Lower leg skin (tissue), 4 donors: ENCODE data around the gene CRHBP. TPM values are rescaled to one million over a fixed set of nuclear protein-coding genes. Genes with fewer than 3 reads are reported as not detected.
"Not testable (repeated sequence)": the region's sequence is repeated elsewhere in the genome, so short reads cannot be mapped to it uniquely, and the experiment has no call there.

Experiments used
- DNase-seq, 2 donors: peaks; one replicate each; pipeline ENCODE4 v3.0.0-alpha.2; 2019; ENCODE audit warnings: low spot score in 2 of 2
- H3K4me3 ChIP-seq: fragments of 200-600 bp; sonication (generic); 2 replicates; pipeline ENCODE4 v1.5.1; 2017; ENCODE audit warnings: mild to moderate bottlenecking, low read depth; ENCODE audit not compliant: poor library complexity, severe bottlenecking
- CTCF ChIP-seq, 3 donors: fragments of 450-650 bp; IDR thresholded peaks; one replicate each; pipeline ENCODE4 v1.5.1; 2016; ENCODE audit warnings: antibody characterized with exemption in 3 of 3, mild to moderate bottlenecking in 3 of 3, moderate library complexity in 2 of 3
- POLR2A ChIP-seq, 2 donors: fragments of 450-650 bp; IDR thresholded peaks; one replicate each; pipeline ENCODE4 v1.6.1; 2016 to 2017; ENCODE audit warnings: antibody characterized with exemption in 2 of 2, mild to moderate bottlenecking in 1 of 2, moderate library complexity in 1 of 2
- WGBS, 2 donors: methylation state at CpG; one replicate each; pipeline ENCODE4 v1.1.5; 2018; 5-methylcytosine and 5-hydroxymethylcytosine counted together
- intact Hi-C: fragments of 100-400 bp; cut with DNase I; formaldehyde crosslinking; loops from one replicate; pipeline ENCODE4 v1.15.0; 2023; ENCODE audit warnings: low total_unique reads
- total RNA-seq, 4 donors: library from RNA; depleted of rRNA; stranded (reverse); fragments of >200 nt; gene quantifications; one replicate each; pipeline ENCODE4 v1.1.0, GENCODE V29; 2016

Gene CRHBP
- total RNA-seq, 4 donors from 2014 or later, result 0.37 to 2.0 (median 0.72) TPM; not detected in 1

GRCh38 chr5:76982450-76982849 lies 29.6 kb downstream of the CRHBP start:
- DNase-seq, result no peak
- TF ChIP-seq POLR2A (IDR thresholded peaks at IDR 0.05), result no peak
- no peak for TF ChIP-seq CTCF (IDR thresholded peaks at IDR 0.05)
- intact Hi-C loops, result no loop called here
- no peak overlapping the region for H3K4me3 ChIP-seq
- 74 to 79% methylated on average over 2 of the region's 2 CpGs for WGBS, 2 donors

GRCh38 chr5:76983468-76983867 lies 30.6 kb downstream of the CRHBP start:
- 57 to 76% methylated on average over 3 of the region's 3 CpGs for WGBS, 2 donors
- no peak for DNase-seq
- intact Hi-C loops, result no loop called here
- H3K4me3 ChIP-seq, result no peak overlapping the region
- TF ChIP-seq CTCF (IDR thresholded peaks at IDR 0.05) (no peak), POLR2A (IDR thresholded peaks at IDR 0.05) (no peak)

- no peak overlapping the region for H3K4me3 ChIP-seq
- TF ChIP-seq CTCF (IDR thresholded peaks at IDR 0.05), result no peak
- no peak for TF ChIP-seq POLR2A (IDR thresholded peaks at IDR 0.05)
- no peak for DNase-seq
- 40 to 42% methylated on average over 6 of the region's 6 CpGs for WGBS, 2 donors
- intact Hi-C loops, result no loop called here
Measured at GRCh38 chr5:76986825-76987526, 34.1 kb downstream of the CRHBP start.

- no peak overlapping the region for H3K4me3 ChIP-seq
- DNase-seq, result no peak
- intact Hi-C loops, result no loop called here
- no peak for TF ChIP-seq POLR2A (IDR thresholded peaks at IDR 0.05)
- TF ChIP-seq CTCF (IDR thresholded peaks at IDR 0.05), result no peak
- 52 to 72% methylated on average over 5 of the region's 5 CpGs for WGBS, 2 donors
Measured at GRCh38 chr5:76990899-76991459, 38.1 kb downstream of the CRHBP start.

- 87 to 88% methylated on average over 9 of the region's 9 CpGs for WGBS, 2 donors
- DNase-seq, intact Hi-C loops, H3K4me3 ChIP-seq: not testable (repeated sequence)
Measured at GRCh38 chr5:76993436-76993835, 40.6 kb downstream of the CRHBP start.

- no peak for TF ChIP-seq CTCF (IDR thresholded peaks at IDR 0.05)
- no peak for TF ChIP-seq POLR2A (IDR thresholded peaks at IDR 0.05)
- no peak for DNase-seq
- no peak overlapping the region for H3K4me3 ChIP-seq
- intact Hi-C loops, result no loop called here
- 63 to 76% methylated on average over 6 of the region's 6 CpGs for WGBS, 2 donors
Measured at GRCh38 chr5:76994337-76994736, 41.5 kb downstream of the CRHBP start.

- DNase-seq, intact Hi-C loops, H3K4me3 ChIP-seq: not testable (repeated sequence)
- WGBS, 2 donors, result 83 to 90% methylated on average over 4 of the region's 4 CpGs
Measured at GRCh38 chr5:76998251-76998650, 45.4 kb downstream of the CRHBP start.
